Esophagus muscularis mucosa (tissue), 3 donors: ENCODE data around the gene MEMO1.

Experiments
- EP300 ChIP-seq: sonication (generic); formaldehyde crosslinking; IDR thresholded peaks from one replicate; pipeline ENCODE4 v1.6.1; 2017; ENCODE audit warnings: antibody characterized with exemption
- TF ChIP-seq, protein P1 (sequence below), 3 experiments: fragments of 200-600 bp in 2 of 3; fragments of 450-650 bp in 1 of 3; sonication (generic) in 2 of 3; IDR thresholded peaks; one replicate each; pipeline ENCODE4 v1.5.1; 2017 to 2019; ENCODE audit warnings: antibody characterized with exemption in 3 of 3, mild to moderate bottlenecking in 2 of 3, moderate library complexity in 1 of 3

DNA sequence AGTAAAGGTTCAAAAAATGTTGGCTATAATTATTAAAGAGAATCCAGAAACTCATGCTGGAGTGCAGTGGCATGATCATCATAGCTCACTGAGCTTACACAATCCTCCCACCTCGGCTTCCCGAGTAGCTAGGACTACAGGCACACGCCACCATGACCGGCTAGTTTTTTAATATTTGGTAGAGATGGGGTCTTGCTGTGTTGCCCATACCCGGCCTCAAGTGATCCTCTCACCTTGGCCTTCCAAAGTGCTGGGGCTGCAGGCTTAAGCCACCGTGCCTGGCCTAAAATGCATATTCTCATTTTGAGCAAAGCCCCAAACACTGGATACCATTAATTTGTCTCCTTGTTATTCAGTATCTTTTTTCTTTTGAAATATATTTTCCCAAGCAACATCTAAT lies 32.4 kb downstream of the MEMO1 start:
- TF ChIP-seq, protein P1, sequence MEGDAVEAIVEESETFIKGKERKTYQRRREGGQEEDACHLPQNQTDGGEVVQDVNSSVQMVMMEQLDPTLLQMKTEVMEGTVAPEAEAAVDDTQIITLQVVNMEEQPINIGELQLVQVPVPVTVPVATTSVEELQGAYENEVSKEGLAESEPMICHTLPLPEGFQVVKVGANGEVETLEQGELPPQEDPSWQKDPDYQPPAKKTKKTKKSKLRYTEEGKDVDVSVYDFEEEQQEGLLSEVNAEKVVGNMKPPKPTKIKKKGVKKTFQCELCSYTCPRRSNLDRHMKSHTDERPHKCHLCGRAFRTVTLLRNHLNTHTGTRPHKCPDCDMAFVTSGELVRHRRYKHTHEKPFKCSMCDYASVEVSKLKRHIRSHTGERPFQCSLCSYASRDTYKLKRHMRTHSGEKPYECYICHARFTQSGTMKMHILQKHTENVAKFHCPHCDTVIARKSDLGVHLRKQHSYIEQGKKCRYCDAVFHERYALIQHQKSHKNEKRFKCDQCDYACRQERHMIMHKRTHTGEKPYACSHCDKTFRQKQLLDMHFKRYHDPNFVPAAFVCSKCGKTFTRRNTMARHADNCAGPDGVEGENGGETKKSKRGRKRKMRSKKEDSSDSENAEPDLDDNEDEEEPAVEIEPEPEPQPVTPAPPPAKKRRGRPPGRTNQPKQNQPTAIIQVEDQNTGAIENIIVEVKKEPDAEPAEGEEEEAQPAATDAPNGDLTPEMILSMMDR (IDR thresholded peaks at IDR 0.05) = no peak
- TF ChIP-seq EP300 = no peak
